ENCODE measurements around the gene SHB.

DNA sequence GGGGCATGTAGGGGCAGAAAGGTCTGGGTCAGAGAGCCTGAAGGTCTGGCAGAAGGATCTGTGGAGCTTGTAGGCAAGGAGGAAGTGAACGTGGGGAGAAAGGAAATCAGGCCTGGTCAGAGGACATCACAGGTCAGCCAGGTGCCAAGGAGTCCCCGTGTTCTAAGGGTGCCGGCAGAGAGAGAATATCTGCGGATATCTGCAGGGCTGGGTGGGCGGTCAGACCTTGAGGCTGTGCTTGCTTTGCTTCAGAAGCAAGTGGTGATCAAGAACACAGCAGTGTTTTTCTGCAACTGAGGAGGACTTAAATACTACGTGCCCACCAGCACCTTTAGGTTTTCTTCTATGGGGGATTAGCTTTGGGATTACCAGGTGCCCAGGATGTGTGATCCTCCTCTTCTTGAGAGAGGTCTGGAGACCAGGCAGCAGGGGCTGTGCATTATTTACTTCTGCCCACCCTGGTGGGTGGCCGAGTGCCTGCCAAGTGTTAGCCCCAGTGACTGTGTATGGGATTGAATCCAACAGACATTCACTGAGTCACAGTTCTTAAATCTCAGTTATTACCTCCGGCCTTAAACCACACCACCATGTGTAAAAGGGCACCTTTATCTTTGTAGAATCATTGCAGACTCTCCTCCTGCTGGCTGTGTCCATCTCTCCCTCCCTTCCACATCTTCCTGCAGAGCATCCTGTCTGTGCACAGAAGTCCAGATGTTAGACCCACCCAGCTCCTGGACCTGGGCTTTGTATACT is 12.5 kb upstream of the SHB start:
- TF ChIP-seq, protein P1, sequence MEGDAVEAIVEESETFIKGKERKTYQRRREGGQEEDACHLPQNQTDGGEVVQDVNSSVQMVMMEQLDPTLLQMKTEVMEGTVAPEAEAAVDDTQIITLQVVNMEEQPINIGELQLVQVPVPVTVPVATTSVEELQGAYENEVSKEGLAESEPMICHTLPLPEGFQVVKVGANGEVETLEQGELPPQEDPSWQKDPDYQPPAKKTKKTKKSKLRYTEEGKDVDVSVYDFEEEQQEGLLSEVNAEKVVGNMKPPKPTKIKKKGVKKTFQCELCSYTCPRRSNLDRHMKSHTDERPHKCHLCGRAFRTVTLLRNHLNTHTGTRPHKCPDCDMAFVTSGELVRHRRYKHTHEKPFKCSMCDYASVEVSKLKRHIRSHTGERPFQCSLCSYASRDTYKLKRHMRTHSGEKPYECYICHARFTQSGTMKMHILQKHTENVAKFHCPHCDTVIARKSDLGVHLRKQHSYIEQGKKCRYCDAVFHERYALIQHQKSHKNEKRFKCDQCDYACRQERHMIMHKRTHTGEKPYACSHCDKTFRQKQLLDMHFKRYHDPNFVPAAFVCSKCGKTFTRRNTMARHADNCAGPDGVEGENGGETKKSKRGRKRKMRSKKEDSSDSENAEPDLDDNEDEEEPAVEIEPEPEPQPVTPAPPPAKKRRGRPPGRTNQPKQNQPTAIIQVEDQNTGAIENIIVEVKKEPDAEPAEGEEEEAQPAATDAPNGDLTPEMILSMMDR (conservative IDR thresholded peaks at IDR 0.05 in 1 of 2, IDR thresholded peaks at IDR 0.05 in 1 of 2; ENCODE audit: low read depth in 1 of 2, low read length in 2 of 2): no peak
- TF ChIP-seq EZH2 (IDR thresholded peaks at IDR 0.05; ENCODE audit: low read length, missing control alignments): no peak
